SK-N-SH (cell line): Measurements from ENCODE around the gene CYFIP2.

Source experiments
- CHD2 ChIP-seq: fragments of 150-350 bp; IDR thresholded peaks from 2 replicates; pipeline ENCODE4 v1.6.1; 2018; ENCODE audit warnings: low read length; ENCODE audit not compliant: partially characterized antibody
- ELF1 ChIP-seq: IDR thresholded peaks from 2 replicates; pipeline ENCODE4 v1.4.0; 2012
- FOSL2 ChIP-seq: IDR thresholded peaks from 2 replicates; pipeline ENCODE4 v1.4.0; 2012; ENCODE audit warnings: low read depth, mild to moderate bottlenecking, moderate library complexity, borderline replicate concordance
- POLR2AphosphoS5 ChIP-seq: IDR thresholded peaks from 2 replicates; pipeline ENCODE4 v1.6.1; 2012; ENCODE audit warnings: low read depth, low read length
- RFX5 ChIP-seq: IDR thresholded peaks from 2 replicates; pipeline ENCODE4 v1.6.1; 2012; ENCODE audit warnings: mild to moderate bottlenecking, improper control_type of control experiment, low read length
- TAF1 ChIP-seq: IDR thresholded peaks from 2 replicates; pipeline ENCODE4 v1.6.1; 2012; ENCODE audit warnings: low read depth, mild to moderate bottlenecking, low read length, moderate library complexity, borderline replicate concordance
- TF ChIP-seq, protein P1 (sequence below): fragments of 150-350 bp; IDR thresholded peaks from 2 replicates; pipeline ENCODE4 v1.6.1; 2016; ENCODE audit warnings: mild to moderate bottlenecking, low read depth, low read length
- TF ChIP-seq, protein P2 (sequence below): fragments of 200-600 bp; sonication (generic); IDR thresholded peaks from 2 replicates; pipeline ENCODE4 v1.6.1; 2017; ENCODE audit warnings: antibody characterized with exemption, mild to moderate bottlenecking, moderate library complexity
- TF ChIP-seq, protein P3 (sequence below): IDR thresholded peaks from 2 replicates; pipeline ENCODE4 v1.4.0; 2012; ENCODE audit warnings: low read depth, borderline replicate concordance
- TF ChIP-seq, protein P4 (sequence below): IDR thresholded peaks from 2 replicates; pipeline ENCODE4; 2012

DNA sequence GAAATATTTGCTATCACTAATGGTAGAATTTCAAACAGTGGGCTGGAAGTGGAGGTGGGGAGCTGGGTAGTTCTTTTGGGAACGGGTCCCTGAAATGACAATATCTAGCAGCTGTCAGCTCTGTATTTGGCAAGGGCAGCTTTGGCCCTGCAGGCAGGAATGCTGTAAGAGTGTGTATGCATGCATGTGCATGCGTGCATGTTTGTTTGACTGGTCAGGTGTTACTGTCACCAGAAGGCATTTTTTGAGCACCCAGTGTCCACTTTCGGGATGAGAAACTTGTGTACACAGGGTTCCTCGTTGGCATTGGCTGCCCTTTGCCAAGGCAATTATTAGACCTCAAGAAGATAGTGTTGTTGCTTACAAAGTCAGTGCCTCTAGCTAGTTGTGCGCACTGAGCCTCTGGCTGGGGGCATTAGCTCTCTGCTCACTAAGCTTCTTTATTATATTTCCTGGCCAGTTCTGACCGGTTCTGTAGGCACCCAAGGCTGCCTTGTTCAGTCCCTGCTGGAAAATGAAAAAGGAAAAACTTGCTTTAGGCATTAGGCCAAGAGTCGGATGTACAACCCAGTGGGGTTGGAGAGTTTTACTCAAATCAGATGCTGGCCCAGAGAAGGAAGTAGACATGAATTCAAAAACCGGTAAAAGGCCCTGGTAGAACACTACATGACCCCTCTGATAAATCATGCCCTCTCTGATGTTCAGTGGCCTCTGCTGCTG is 2.0 kb downstream of the CYFIP2 start:
- TF ChIP-seq, protein P1, sequence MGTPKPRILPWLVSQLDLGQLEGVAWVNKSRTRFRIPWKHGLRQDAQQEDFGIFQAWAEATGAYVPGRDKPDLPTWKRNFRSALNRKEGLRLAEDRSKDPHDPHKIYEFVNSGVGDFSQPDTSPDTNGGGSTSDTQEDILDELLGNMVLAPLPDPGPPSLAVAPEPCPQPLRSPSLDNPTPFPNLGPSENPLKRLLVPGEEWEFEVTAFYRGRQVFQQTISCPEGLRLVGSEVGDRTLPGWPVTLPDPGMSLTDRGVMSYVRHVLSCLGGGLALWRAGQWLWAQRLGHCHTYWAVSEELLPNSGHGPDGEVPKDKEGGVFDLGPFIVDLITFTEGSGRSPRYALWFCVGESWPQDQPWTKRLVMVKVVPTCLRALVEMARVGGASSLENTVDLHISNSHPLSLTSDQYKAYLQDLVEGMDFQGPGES: no peak
- TF ChIP-seq TAF1 (no peak), ELF1 (no peak), POLR2AphosphoS5 (no peak), FOSL2 (no peak), CHD2 (no peak), RFX5 (no peak)
- TF ChIP-seq, protein P2, sequence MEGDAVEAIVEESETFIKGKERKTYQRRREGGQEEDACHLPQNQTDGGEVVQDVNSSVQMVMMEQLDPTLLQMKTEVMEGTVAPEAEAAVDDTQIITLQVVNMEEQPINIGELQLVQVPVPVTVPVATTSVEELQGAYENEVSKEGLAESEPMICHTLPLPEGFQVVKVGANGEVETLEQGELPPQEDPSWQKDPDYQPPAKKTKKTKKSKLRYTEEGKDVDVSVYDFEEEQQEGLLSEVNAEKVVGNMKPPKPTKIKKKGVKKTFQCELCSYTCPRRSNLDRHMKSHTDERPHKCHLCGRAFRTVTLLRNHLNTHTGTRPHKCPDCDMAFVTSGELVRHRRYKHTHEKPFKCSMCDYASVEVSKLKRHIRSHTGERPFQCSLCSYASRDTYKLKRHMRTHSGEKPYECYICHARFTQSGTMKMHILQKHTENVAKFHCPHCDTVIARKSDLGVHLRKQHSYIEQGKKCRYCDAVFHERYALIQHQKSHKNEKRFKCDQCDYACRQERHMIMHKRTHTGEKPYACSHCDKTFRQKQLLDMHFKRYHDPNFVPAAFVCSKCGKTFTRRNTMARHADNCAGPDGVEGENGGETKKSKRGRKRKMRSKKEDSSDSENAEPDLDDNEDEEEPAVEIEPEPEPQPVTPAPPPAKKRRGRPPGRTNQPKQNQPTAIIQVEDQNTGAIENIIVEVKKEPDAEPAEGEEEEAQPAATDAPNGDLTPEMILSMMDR: no peak
- TF ChIP-seq, protein P3, sequence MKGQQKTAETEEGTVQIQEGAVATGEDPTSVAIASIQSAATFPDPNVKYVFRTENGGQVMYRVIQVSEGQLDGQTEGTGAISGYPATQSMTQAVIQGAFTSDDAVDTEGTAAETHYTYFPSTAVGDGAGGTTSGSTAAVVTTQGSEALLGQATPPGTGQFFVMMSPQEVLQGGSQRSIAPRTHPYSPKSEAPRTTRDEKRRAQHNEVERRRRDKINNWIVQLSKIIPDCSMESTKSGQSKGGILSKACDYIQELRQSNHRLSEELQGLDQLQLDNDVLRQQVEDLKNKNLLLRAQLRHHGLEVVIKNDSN: no peak
- TF ChIP-seq, protein P4, sequence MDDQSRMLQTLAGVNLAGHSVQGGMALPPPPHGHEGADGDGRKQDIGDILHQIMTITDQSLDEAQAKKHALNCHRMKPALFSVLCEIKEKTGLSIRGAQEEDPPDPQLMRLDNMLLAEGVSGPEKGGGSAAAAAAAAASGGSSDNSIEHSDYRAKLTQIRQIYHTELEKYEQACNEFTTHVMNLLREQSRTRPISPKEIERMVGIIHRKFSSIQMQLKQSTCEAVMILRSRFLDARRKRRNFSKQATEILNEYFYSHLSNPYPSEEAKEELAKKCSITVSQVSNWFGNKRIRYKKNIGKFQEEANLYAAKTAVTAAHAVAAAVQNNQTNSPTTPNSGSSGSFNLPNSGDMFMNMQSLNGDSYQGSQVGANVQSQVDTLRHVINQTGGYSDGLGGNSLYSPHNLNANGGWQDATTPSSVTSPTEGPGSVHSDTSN: no peak
